ENCODE data around the gene GPANK1. TPM values are rescaled to one million over a fixed set of nuclear protein-coding genes. Genes with fewer than 3 reads are reported as not detected.
A peak's percentile ranks its signal among the peaks of the same experiment; 100 is the strongest.

The GPANK1 gene
- total RNA-seq, 2 donors from 2014 or later, result 9.2 to 11.9 TPM

GRCh38 chr6:31702405-31702818 lies 37.6 kb upstream of the GPANK1 start:
- H3K27ac Mint-ChIP-seq, result peak overlapping the region; percentile 100
- ATAC-seq, result no peak
- no peaks in the 10 kb centered on the region for H3K9me3 ChIP-seq (ENCODE audit: control insufficient read depth, low read length, poor library complexity, severe bottlenecking)
- DNase-seq, result no peak
- peaks cover 11% of the 10 kb centered on the region for H3K36me3 Mint-ChIP-seq (ENCODE audit: low read depth)
- no peaks in the 10 kb centered on the region for H3K27me3 Mint-ChIP-seq
- H3K4me3 Mint-ChIP-seq, result peak overlapping the region; percentile 100
- H3K4me1 Mint-ChIP-seq, result peaks cover 31% of the 10 kb centered on the region

DNA sequence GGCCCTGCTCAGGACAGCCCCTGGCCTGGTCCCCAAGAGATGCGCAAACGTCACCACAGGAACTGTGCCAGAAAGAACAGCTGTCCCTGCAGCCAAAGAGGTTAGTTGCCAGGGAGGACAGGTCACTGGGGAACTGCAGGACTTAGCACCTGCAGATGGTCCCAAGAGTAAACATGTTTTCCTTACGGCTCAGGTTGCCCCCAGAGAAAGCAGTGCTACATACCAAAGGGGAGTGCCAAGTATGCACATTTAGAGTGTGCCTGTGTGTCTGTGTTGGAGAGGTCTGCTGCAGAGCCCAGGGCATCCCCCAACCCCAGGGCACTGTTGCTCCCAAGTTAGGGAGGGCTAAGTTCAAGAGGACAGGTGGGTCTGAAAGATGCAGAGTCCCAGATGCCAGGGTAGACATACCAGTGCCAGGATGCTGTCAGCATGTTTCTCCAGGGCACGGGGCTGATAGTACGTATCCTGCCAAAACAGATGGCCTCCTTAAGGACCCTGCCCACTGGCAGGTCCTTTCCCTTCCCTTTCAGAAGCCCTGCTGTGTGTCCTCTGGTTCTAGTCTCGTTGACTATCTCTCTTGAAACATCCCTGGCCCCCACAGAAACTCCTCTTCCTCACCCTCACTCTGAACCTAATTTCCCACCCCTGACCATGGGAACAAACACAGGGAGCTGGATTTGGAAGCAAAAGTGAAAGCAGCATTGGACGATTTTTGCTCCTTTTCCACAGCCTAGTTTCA lies 37.0 kb upstream of the GPANK1 start:
- no peak for ATAC-seq

GRCh38 chr6:31700740-31701401 lies 36.1 kb upstream of the GPANK1 start:
- Mint-ChIP-seq H3K27ac (peak overlapping the region; percentile 100), H3K4me1 (peaks cover 34% of the 10 kb centered on the region), H3K4me3 (peak overlapping the region; percentile 100), H3K36me3 (ENCODE audit: low read depth) (peaks cover 15% of the 10 kb centered on the region), H3K27me3 (no peaks in the 10 kb centered on the region)
- ATAC-seq (no peak), DNase-seq (no peak)
- no peaks in the 10 kb centered on the region for H3K9me3 ChIP-seq (ENCODE audit: control insufficient read depth, low read length, poor library complexity, severe bottlenecking)

More for the DNA sequence above, 37.0 kb upstream of the GPANK1 start:
- Mint-ChIP-seq H3K27ac (peak overlapping the region; percentile 100), H3K4me1 (peaks cover 34% of the 10 kb centered on the region), H3K4me3 (peak overlapping the region; percentile 100), H3K27me3 (no peaks in the 10 kb centered on the region), H3K36me3 (ENCODE audit: low read depth) (peaks cover 15% of the 10 kb centered on the region)
- no peaks in the 10 kb centered on the region for H3K9me3 ChIP-seq (ENCODE audit: control insufficient read depth, low read length, poor library complexity, severe bottlenecking)
- DNase-seq, result no peak

GRCh38 chr6:31697555-31697954 lies 32.8 kb upstream of the GPANK1 start:
- DNase-seq, result no peak
- no peaks in the 10 kb centered on the region for H3K9me3 ChIP-seq (ENCODE audit: control insufficient read depth, low read length, poor library complexity, severe bottlenecking)
- H3K27ac Mint-ChIP-seq, result peak overlapping the region; percentile 93
- peaks cover 16% of the 10 kb centered on the region for H3K36me3 Mint-ChIP-seq (ENCODE audit: low read depth)
- H3K4me1 Mint-ChIP-seq, result peaks cover 27% of the 10 kb centered on the region
- no peak overlapping the region for H3K4me3 Mint-ChIP-seq
- ATAC-seq, result no peak
- H3K27me3 Mint-ChIP-seq, result no peaks in the 10 kb centered on the region

GRCh38 chr6:31693535-31693934 lies 28.7 kb upstream of the GPANK1 start:
- ATAC-seq (no peak), DNase-seq (no peak)
- H3K4me1 Mint-ChIP-seq, result peaks cover 16% of the 10 kb centered on the region
- H3K36me3 Mint-ChIP-seq (ENCODE audit: low read depth), result peaks cover 14% of the 10 kb centered on the region
- no peaks in the 10 kb centered on the region for H3K9me3 ChIP-seq (ENCODE audit: control insufficient read depth, low read length, poor library complexity, severe bottlenecking)
- H3K27me3 Mint-ChIP-seq, result no peaks in the 10 kb centered on the region
- no peak overlapping the region for H3K4me3 Mint-ChIP-seq
- no peak overlapping the region for H3K27ac Mint-ChIP-seq

DNA sequence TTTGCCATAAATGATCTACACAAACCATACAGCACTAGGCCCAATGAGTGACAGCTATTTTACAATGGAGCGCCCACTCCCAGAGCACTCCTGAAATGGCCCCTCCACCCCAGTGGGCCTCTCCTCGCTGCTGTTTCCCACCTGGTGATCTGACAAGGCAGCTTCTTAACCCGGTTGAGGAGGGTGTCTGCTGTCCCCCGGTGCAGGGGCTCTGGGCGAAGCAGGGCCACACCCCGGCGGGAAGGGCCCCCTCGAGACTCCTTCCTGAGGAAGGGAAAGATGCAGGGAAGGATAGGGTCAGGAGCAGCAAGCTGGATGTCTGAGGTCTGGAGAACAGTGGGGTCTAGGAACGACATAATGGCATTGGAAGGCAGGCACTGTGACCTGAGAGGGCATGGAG lies 28.1 kb upstream of the GPANK1 start:
- ATAC-seq (no peak), DNase-seq (no peak)
- Mint-ChIP-seq H3K4me1 (peaks cover 13% of the 10 kb centered on the region), H3K27me3 (no peaks in the 10 kb centered on the region), H3K36me3 (ENCODE audit: low read depth) (peaks cover 14% of the 10 kb centered on the region), H3K27ac (no peak overlapping the region), H3K4me3 (no peak overlapping the region)
- H3K9me3 ChIP-seq (ENCODE audit: control insufficient read depth, low read length, poor library complexity, severe bottlenecking), result no peaks in the 10 kb centered on the region

- H3K27me3 Mint-ChIP-seq, result no peaks in the 10 kb centered on the region
Observed at GRCh38 chr6:31692353-31692752, 27.6 kb upstream of the GPANK1 start.

GRCh38 chr6:31691564-31692108 lies 26.8 kb upstream of the GPANK1 start:
- peaks cover 5% of the 10 kb centered on the region for H3K4me1 Mint-ChIP-seq
- H3K9me3 ChIP-seq (ENCODE audit: control insufficient read depth, low read length, poor library complexity, severe bottlenecking), result no peaks in the 10 kb centered on the region
- DNase-seq (no peak), ATAC-seq (no peak)
- no peak overlapping the region for H3K4me3 Mint-ChIP-seq
- no peaks in the 10 kb centered on the region for H3K27me3 Mint-ChIP-seq
- H3K36me3 Mint-ChIP-seq (ENCODE audit: low read depth), result peaks cover 6% of the 10 kb centered on the region
- H3K27ac Mint-ChIP-seq, result no peak overlapping the region

More at GRCh38 chr6:31692353-31692752, 27.6 kb upstream of the GPANK1 start:
- ATAC-seq (no peak), DNase-seq (no peak)
- Mint-ChIP-seq H3K4me1 (peaks cover 8% of the 10 kb centered on the region), H3K36me3 (ENCODE audit: low read depth) (peaks cover 9% of the 10 kb centered on the region), H3K4me3 (no peak overlapping the region), H3K27ac (no peak overlapping the region)
- H3K9me3 ChIP-seq (ENCODE audit: control insufficient read depth, low read length, poor library complexity, severe bottlenecking), result no peaks in the 10 kb centered on the region

GRCh38 chr6:31691078-31691463 lies 26.3 kb upstream of the GPANK1 start:
- Mint-ChIP-seq H3K27ac (no peak overlapping the region), H3K36me3 (ENCODE audit: low read depth) (peaks cover 9% of the 10 kb centered on the region), H3K4me1 (peaks cover 7% of the 10 kb centered on the region), H3K4me3 (no peak overlapping the region), H3K27me3 (no peaks in the 10 kb centered on the region)
- ATAC-seq, result no peak
- no peaks in the 10 kb centered on the region for H3K9me3 ChIP-seq (ENCODE audit: control insufficient read depth, low read length, poor library complexity, severe bottlenecking)
- no peak for DNase-seq

DNA sequence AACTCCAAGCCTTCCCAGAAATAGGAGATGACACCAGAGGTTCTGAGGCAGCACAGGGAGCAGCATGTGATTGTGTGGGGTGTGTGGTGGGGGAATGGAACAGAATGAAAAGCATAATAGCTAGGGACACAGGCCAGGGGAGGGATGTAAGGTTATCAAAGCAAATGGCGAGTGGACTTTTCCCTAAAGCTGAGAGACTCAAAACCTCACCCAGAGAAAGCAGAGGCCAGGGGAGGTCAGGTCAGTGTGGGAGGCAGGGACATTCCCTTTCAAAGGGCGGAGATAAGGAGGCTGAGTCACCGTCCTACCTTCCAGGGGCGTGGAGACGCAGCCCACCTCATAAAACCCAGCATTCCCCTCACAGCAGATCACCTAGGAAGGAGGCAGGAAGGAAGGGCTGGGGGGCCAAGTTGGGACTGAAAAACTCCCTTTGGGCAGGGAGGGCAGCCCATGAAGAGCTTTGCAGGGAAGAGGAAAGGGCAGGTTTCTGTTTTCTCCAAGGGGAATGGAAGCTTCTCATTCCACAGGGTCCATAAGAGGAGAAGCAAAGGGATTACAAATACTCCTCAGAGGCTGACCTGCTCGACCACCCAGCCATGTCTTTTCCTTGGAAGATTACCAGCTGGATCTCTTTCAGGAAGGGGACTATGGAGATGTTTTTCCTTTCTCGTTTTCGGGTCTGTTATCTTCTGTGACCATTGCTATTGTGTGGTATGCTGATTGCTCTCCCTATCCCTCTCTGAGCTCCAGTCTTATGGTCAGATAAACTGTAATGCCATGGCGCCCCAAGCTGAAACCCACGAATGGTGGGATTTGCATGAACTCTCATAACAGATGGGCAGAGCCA lies 25.7 kb upstream of the GPANK1 start:
- H3K9me3 ChIP-seq (ENCODE audit: control insufficient read depth, low read length, poor library complexity, severe bottlenecking), result no peaks in the 10 kb centered on the region
- H3K4me1 Mint-ChIP-seq, result peaks cover 7% of the 10 kb centered on the region
- H3K27me3 Mint-ChIP-seq, result no peaks in the 10 kb centered on the region
- peak overlapping the region; percentile 49 for H3K4me3 Mint-ChIP-seq
- DNase-seq (no peak), ATAC-seq (no peak)
- H3K27ac Mint-ChIP-seq, result peak overlapping the region; percentile 34
- peaks cover 9% of the 10 kb centered on the region for H3K36me3 Mint-ChIP-seq (ENCODE audit: low read depth)

DNA sequence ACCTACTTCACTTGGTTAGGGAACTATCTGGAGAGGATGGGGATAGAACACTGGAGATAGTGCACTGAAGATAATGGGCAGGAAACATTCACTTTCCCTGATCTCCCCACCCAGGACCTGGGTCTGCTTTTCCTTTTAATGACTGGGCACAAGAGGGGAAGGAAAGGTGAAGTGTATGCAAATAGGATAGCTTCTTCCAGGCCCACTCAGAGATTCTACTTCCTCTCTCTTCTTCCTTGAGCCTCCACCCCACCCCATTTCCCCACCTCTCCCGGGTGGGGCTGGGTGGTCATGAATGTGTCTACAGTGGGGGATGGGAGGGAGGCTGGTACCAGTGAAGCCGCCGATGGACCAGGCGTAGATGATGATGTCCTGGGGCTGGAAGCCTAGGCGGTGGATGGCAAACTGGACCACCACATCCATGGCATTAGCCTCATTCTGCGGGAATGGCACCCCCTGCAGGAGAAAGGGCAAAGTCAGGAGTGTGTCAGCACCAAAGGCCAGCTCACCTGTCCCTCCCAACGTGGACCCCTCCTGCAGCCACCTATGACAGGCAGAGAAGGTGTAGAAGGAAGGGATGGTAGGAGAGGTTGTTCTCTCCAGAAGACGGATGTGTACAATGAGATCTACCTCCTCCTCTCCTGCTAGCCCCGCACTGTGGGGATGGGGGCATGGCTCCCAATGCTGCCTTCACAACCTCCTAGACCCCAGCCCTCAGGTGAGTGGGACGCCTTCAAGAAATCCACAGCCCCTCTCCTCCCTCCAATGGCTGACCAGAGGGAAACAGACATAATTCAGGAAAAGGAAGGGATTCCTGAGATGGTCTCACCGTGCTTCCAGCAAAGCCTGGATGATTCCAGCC lies 24.7 kb upstream of the GPANK1 start:
- Mint-ChIP-seq H3K36me3 (ENCODE audit: low read depth) (peaks cover 9% of the 10 kb centered on the region), H3K4me1 (peaks cover 7% of the 10 kb centered on the region), H3K27me3 (no peaks in the 10 kb centered on the region), H3K4me3 (no peak overlapping the region), H3K27ac (peak overlapping the region; percentile 34)
- ATAC-seq, result no peak
- DNase-seq, result no peak
- H3K9me3 ChIP-seq (ENCODE audit: control insufficient read depth, low read length, poor library complexity, severe bottlenecking), result no peaks in the 10 kb centered on the region

DNA sequence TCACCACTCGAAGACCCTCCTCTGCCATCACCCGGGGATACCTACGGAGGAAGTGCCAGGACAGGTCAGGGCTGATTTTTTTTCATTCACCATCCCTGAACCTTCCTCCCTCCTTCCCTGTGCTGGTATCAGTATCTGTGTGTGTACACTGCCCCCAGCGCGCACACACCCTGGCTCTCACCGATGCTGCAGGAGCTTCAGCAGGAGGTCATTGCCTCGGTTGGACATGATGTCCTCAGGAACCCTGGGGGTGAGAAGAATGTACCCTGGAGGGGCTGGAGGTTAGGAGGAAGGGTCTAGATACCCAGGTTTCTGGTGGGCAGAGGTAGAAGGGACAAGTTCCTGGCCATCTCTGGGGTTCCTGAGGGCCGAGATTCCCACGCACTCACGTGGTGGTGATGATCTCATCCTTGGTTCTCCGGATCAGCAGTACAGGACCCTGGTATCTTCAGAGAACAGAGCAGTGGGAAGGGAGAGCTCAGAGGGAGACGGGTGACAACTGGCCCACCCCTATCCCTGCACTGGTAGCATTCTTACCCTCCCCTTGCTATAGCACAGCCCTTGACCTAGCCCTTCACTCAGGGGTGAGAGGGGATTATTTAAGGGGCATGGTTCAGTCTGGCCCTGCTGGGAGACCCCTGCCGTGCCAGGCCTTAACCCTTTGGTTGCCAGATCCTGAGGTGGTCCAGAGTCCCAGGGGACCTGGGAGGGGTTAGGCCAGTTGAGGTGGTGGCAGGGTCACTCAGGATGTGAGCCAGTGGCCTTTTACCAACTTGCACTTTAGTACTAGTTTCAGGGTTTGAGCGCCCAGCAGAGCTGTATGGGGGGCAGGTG lies 23.3 kb upstream of the GPANK1 start:
- Mint-ChIP-seq H3K4me3 (no peak overlapping the region), H3K36me3 (ENCODE audit: low read depth) (peaks cover 9% of the 10 kb centered on the region), H3K4me1 (peaks cover 7% of the 10 kb centered on the region), H3K27ac (no peak overlapping the region), H3K27me3 (no peaks in the 10 kb centered on the region)
- ATAC-seq (no peak), DNase-seq (no peak)
- no peaks in the 10 kb centered on the region for H3K9me3 ChIP-seq (ENCODE audit: control insufficient read depth, low read length, poor library complexity, severe bottlenecking)

All from T-helper 17 cell (primary cell).